Transverse colon (tissue), 4 donors: ENCODE results near the gene MT1A.

Experiments used
- POLR2A ChIP-seq: fragments of 450-650 bp; IDR thresholded peaks from one replicate; pipeline ENCODE4 v1.6.1; 2016; ENCODE audit warnings: antibody characterized with exemption, mild to moderate bottlenecking, moderate library complexity
- POLR2AphosphoS5 ChIP-seq, 3 donors: sonication (generic); formaldehyde crosslinking; IDR thresholded peaks; one replicate each; pipeline ENCODE4 v1.6.1; 2016; ENCODE audit warnings: antibody characterized with exemption in 3 of 3
- TF ChIP-seq, protein P1 (sequence below), 5 experiments: fragments of 200-600 bp in 3 of 5; fragments of 450-650 bp in 2 of 5; sonication (generic) in 3 of 5; IDR thresholded peaks; 1 replicate in 2 of 5; 2 replicates in 3 of 5; pipeline ENCODE4 v1.5.1; 2016 to 2017; ENCODE audit warnings: antibody characterized with exemption in 5 of 5, inconsistent platforms in 3 of 5, mild to moderate bottlenecking in 2 of 5, moderate library complexity in 1 of 5

DNA sequence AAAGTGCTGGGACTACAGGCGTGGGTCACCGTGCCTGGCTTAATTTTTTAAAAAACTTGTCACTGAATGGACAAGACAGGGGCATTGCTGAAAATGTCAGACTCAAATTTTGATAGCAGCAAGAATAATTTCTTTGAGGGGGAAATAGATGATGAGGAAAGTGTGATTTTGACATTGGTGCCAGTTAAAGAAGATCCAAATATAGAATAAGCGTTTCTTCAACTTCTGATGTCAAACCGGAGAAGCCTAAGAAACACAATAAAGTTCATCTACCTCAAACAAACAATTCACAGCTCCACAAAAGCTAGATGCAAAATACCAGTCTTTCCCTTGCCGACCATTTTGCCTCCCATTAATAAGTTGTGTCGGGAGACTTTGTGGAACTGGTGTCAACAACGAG is 48.3 kb downstream of the MT1A start:
- TF ChIP-seq, protein P1, sequence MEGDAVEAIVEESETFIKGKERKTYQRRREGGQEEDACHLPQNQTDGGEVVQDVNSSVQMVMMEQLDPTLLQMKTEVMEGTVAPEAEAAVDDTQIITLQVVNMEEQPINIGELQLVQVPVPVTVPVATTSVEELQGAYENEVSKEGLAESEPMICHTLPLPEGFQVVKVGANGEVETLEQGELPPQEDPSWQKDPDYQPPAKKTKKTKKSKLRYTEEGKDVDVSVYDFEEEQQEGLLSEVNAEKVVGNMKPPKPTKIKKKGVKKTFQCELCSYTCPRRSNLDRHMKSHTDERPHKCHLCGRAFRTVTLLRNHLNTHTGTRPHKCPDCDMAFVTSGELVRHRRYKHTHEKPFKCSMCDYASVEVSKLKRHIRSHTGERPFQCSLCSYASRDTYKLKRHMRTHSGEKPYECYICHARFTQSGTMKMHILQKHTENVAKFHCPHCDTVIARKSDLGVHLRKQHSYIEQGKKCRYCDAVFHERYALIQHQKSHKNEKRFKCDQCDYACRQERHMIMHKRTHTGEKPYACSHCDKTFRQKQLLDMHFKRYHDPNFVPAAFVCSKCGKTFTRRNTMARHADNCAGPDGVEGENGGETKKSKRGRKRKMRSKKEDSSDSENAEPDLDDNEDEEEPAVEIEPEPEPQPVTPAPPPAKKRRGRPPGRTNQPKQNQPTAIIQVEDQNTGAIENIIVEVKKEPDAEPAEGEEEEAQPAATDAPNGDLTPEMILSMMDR (IDR thresholded peaks at IDR 0.05), result no peak
- TF ChIP-seq POLR2AphosphoS5 (IDR thresholded peaks at IDR 0.05), result no peak
- TF ChIP-seq POLR2A, result no peak
